ENCODE data around the gene KDM3B.

DNA sequence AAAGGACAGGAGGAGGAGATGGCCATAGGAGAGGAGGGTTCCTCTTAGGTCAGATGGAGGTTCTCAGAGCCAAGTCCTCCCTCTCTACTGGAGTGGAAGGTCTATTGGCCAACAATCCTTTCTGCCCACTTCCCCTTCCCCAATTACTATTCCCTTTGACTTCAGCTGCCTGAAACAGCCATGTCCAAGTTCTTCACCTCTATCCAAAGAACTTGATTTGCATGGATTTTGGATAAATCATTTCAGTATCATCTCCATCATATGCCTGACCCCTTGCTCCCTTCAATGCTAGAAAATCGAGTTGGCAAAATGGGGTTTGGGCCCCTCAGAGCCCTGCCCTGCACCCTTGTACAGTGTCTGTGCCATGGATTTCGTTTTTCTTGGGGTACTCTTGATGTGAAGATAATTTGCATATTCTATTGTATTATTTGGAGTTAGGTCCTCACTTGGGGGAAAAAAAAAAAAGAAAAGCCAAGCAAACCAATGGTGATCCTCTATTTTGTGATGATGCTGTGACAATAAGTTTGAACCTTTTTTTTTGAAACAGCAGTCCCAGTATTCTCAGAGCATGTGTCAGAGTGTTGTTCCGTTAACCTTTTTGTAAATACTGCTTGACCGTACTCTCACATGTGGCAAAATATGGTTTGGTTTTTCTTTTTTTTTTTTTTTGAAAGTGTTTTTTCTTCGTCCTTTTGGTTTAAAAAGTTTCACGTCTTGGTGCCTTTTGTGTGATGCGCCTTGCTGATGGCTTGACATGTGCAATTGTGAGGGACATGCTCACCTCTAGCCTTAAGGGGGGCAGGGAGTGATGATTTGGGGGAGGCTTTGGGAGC, 115.9 kb downstream of the KDM3B start:
- no peak for TF ChIP-seq EP300 (IDR thresholded peaks at IDR 0.05)
- no peak for TF ChIP-seq CTCF (IDR thresholded peaks at IDR 0.05)

Measured in ovary (tissue), 3 donors.